ENCODE results near the gene ZFHX2.

DNA sequence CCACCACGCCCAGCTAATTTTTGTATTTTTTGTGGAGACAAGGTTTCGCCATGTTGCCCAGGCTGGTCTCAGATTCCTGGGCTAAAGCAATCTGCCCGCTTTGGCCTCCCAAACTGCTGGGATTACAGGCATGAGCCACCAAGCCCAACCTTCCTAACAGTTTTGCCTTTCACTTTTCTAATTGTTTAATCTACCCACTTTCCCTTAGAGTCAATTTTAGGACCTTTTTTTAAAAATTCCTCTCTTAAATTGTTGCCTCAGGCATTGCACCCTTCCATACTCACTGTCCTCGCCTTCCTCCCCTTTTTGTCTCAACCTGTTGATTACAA lies 11.5 kb downstream of the ZFHX2 start:
- TF ChIP-seq EZH2 (IDR thresholded peaks at IDR 0.05; ENCODE audit: borderline replicate concordance, low read length) (no peak), CTCF (conservative IDR thresholded peaks at IDR 0.05 in 1 of 2, IDR thresholded peaks at IDR 0.05 in 1 of 2; ENCODE audit: extremely low read depth in 1 of 2, insufficient read depth in 1 of 2, low read depth in 1 of 2, low read length in 2 of 2) (no peak)

All from mammary epithelial cell (primary cell).